H1 (cell line): Measurements from ENCODE around the gene EPB41L1. TPM values are rescaled to one million over a fixed set of nuclear protein-coding genes. Genes with fewer than 3 reads are reported as not detected.

Source experiments
- CEBPB ChIP-seq: IDR thresholded peaks from 2 replicates; pipeline ENCODE4 v1.6.1; 2012; ENCODE audit warnings: low read depth, low read length
- CTBP2 ChIP-seq: IDR thresholded peaks from 2 replicates; pipeline ENCODE4 v1.7.0; 2011; ENCODE audit warnings: borderline replicate concordance, mild to moderate bottlenecking, moderate library complexity, mixed read lengths, low read length; ENCODE audit not compliant: insufficient read depth, insufficient read length
- SRF ChIP-seq: IDR thresholded peaks from 2 replicates; pipeline ENCODE4 v1.6.1; 2011; ENCODE audit warnings: mild to moderate bottlenecking, low read depth, low read length, moderate library complexity
- polyA plus RNA-seq, 7 experiments: library from polyadenylated mRNA; depleted of rRNA in 3 of 7; stranded (reverse) in 5 of 7; unstranded in 2 of 7; fragments of >200 nt in 5 of 7; fragments of 200-250 nt in 2 of 7; gene quantifications; 1 replicate in 5 of 7; 2 replicates in 1 of 7; 4 replicates in 1 of 7; pipeline versions ENCODE4 v1.2.1 to v1.2.3, GENCODE V29; 2011 to 2013; ENCODE audit warnings: missing spikeins in 2 of 7, mixed read lengths in 2 of 7
- total RNA-seq: library from RNA; stranded (reverse); fragmentation: NEBNext Ultra II Directional; extraction: Animal tissue kit (Norgen Biotek cat#: 25700); gene quantifications from 2 replicates; pipeline ENCODE4 v1.2.1, GENCODE V29; 2021
- TF ChIP-seq, protein P1 (sequence below), 3 experiments: IDR thresholded peaks; 1 replicate in 2 of 3; 2 replicates in 1 of 3; pipeline versions ENCODE4 v1.5.1 to v1.6.1; 2011; ENCODE audit warnings: low read length in 3 of 3, mild to moderate bottlenecking in 3 of 3, inconsistent platforms in 2 of 3, low read depth in 1 of 3, moderate library complexity in 1 of 3; ENCODE audit not compliant: insufficient read depth in 1 of 3; ENCODE audit errors: control extremely low read depth in 1 of 3

Gene EPB41L1
- total and polyA plus RNA-seq, 2 of the 8 experiments (the other 6 are each of a cell fraction or from before 2014, with no cell fraction given) = 14.8 to 36.0 TPM

DNA sequence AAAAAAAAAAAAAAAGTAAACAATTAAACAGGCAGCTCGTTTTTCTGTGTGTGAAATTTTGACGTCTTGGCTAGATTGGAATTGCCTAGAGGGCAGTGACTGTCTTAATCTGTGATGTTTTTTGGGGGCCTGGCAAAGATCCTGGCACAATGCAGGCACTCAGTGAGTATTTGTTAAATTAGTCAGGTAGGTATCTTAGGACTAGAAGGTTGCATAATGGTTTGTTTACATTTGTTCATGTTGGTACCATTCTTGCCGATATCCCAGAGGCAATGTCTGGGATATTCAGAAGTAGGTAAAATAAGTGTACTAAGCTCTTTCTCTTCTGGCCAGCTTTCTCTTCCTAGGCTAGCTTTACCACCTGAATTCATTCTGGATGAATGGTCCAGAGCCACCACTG is 84.2 kb downstream of the EPB41L1 start (continued):
- TF ChIP-seq CTBP2 (no peak), CEBPB (no peak), SRF (no peak)
- TF ChIP-seq, protein P1, sequence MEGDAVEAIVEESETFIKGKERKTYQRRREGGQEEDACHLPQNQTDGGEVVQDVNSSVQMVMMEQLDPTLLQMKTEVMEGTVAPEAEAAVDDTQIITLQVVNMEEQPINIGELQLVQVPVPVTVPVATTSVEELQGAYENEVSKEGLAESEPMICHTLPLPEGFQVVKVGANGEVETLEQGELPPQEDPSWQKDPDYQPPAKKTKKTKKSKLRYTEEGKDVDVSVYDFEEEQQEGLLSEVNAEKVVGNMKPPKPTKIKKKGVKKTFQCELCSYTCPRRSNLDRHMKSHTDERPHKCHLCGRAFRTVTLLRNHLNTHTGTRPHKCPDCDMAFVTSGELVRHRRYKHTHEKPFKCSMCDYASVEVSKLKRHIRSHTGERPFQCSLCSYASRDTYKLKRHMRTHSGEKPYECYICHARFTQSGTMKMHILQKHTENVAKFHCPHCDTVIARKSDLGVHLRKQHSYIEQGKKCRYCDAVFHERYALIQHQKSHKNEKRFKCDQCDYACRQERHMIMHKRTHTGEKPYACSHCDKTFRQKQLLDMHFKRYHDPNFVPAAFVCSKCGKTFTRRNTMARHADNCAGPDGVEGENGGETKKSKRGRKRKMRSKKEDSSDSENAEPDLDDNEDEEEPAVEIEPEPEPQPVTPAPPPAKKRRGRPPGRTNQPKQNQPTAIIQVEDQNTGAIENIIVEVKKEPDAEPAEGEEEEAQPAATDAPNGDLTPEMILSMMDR (IDR thresholded peaks at IDR 0.05; ENCODE audit: control extremely low read depth in 1 of 3, insufficient read depth in 1 of 3, low read depth in 1 of 3, low read length in 3 of 3) = no peak
